DND-41 (cell line): ENCODE measurements around the gene KLHL28.

Experiments
- ATAC-seq: fragments of 200-7000 bp; cut with Tn5 transposase; 3 replicates; pipeline ENCODE4 v1.9.1; 2021; ENCODE audit warnings: low read depth; ENCODE audit not compliant: insufficient read depth
- DNase-seq: peaks from one replicate; pipeline ENCODE4 v3.0.0-alpha.2; 2020
- H2AFZ ChIP-seq: 2 replicates; pipeline ENCODE4 v1.6.0; 2012; ENCODE audit warnings: low read depth, low read length
- H3K27ac ChIP-seq: 2 replicates; pipeline ENCODE4 v1.5.1; 2012; ENCODE audit warnings: low read length, inconsistent platforms
- H3K27me3 ChIP-seq: fragments of 200-600 bp; sonication (generic); 2 replicates; pipeline ENCODE4 v1.6.0; 2012; ENCODE audit warnings: low read length, mild to moderate bottlenecking, inconsistent platforms; ENCODE audit not compliant: insufficient read depth, poor library complexity
- H3K36me3 ChIP-seq: 2 replicates; pipeline ENCODE4 v1.5.1; 2012; ENCODE audit warnings: low read length, inconsistent platforms; ENCODE audit not compliant: insufficient read depth
- H3K4me1 ChIP-seq: 2 replicates; pipeline ENCODE4 v1.5.1; 2012; ENCODE audit warnings: mild to moderate bottlenecking, low read length; ENCODE audit not compliant: insufficient read depth
- H3K4me2 ChIP-seq: 2 replicates; pipeline ENCODE4 v1.6.0; 2012; ENCODE audit warnings: mild to moderate bottlenecking, moderate library complexity, low read length, inconsistent platforms; ENCODE audit not compliant: insufficient read depth
- H3K4me3 ChIP-seq, 2 experiments: fragments of 200-600 bp in 1 of 2; shearing (Covaris generic) in 1 of 2; 2 replicates each; pipeline ENCODE4 v1.5.1; 2012 to 2016; ENCODE audit warnings: inconsistent platforms in 2 of 2, low read length in 2 of 2, mild to moderate bottlenecking in 2 of 2, low read depth in 1 of 2, moderate library complexity in 1 of 2
- H3K79me2 ChIP-seq: 2 replicates; pipeline ENCODE4 v1.6.0; 2012; ENCODE audit warnings: low read length, inconsistent platforms; ENCODE audit not compliant: insufficient read depth
- H3K9ac ChIP-seq: 2 replicates; pipeline ENCODE4 v1.6.0; 2012; ENCODE audit warnings: low read depth, mild to moderate bottlenecking, inconsistent platforms, low read length, moderate library complexity
- H3K9me3 ChIP-seq: 2 replicates; pipeline ENCODE4 v1.5.1; 2012; ENCODE audit warnings: low read length, moderate library complexity, mild to moderate bottlenecking, inconsistent platforms; ENCODE audit not compliant: insufficient read depth, severe bottlenecking
- H4K20me1 ChIP-seq: 2 replicates; pipeline ENCODE4 v1.6.0; 2012; ENCODE audit warnings: low read length; ENCODE audit not compliant: insufficient read depth
- EZH2 ChIP-seq: IDR thresholded peaks from 3 replicates; pipeline ENCODE4 v1.6.1; 2012; ENCODE audit warnings: borderline replicate concordance, low read depth, mild to moderate bottlenecking, moderate library complexity, low read length, inconsistent platforms; ENCODE audit not compliant: severe bottlenecking
- TF ChIP-seq, protein P1 (sequence below): IDR thresholded peaks from 2 replicates; pipeline ENCODE4 v1.5.1; 2012; ENCODE audit warnings: borderline replicate concordance, low read length, moderate library complexity, mild to moderate bottlenecking; ENCODE audit not compliant: poor library complexity, severe bottlenecking; ENCODE audit errors: extremely low read depth

Gene KLHL28

DNA sequence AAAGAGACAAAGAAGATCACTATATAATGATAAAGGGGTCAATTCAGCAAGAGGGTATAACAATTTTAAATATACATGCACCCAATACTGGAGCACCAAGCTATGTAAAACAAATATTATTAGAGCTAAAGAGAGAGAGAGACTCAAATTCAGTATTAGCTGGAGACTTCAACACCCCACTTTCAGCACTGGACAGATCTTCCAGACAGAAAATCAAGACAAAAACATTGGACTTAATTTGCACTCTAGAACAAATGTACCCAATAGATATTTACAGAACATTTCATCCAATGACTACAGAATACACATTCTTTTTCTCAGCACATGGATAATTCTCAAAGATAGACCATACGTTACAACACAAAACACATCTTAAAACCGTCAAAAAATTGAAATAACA is 81.0 kb downstream of the KLHL28 start:
- no peaks in the 10 kb centered on the region for H3K27me3 ChIP-seq
- no peaks in the 10 kb centered on the region for H3K9me3 ChIP-seq
- H3K4me2 ChIP-seq, result no peak overlapping the region
- H3K79me2 ChIP-seq, result no peaks in the 10 kb centered on the region
- no peaks in the 10 kb centered on the region for H3K4me1 ChIP-seq
- H3K9ac ChIP-seq, result no peak overlapping the region
- H2AFZ ChIP-seq, result no peak overlapping the region
- no peaks in the 10 kb centered on the region for H3K36me3 ChIP-seq
- no peak for DNase-seq
- no peaks in the 10 kb centered on the region for H4K20me1 ChIP-seq
- TF ChIP-seq, protein P1, sequence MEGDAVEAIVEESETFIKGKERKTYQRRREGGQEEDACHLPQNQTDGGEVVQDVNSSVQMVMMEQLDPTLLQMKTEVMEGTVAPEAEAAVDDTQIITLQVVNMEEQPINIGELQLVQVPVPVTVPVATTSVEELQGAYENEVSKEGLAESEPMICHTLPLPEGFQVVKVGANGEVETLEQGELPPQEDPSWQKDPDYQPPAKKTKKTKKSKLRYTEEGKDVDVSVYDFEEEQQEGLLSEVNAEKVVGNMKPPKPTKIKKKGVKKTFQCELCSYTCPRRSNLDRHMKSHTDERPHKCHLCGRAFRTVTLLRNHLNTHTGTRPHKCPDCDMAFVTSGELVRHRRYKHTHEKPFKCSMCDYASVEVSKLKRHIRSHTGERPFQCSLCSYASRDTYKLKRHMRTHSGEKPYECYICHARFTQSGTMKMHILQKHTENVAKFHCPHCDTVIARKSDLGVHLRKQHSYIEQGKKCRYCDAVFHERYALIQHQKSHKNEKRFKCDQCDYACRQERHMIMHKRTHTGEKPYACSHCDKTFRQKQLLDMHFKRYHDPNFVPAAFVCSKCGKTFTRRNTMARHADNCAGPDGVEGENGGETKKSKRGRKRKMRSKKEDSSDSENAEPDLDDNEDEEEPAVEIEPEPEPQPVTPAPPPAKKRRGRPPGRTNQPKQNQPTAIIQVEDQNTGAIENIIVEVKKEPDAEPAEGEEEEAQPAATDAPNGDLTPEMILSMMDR, result no peak
- no peak for TF ChIP-seq EZH2
- H3K27ac ChIP-seq, result no peak overlapping the region
- H3K4me3 ChIP-seq, result no peak overlapping the region
- no peak for ATAC-seq
